GM11168 (cell line): Measurements from ENCODE around the gene SLC25A18.

ENCODE experiments used
- in situ Hi-C: fragments of 300-500 bp; cut with MboI; formaldehyde crosslinking; loops from one replicate; pipeline ENCODE4 v1.12.0; 2022; ENCODE audit warnings: low sequenced_read_pairs; ENCODE audit not compliant: unreplicated experiment

Gene SLC25A18

GRCh38 chr22:17566776-17567175, 3.5 kb downstream of the SLC25A18 start:
- in situ Hi-C loops = no loop called here

- in situ Hi-C loops = no loop called here
These were observed 6.7 kb downstream of the SLC25A18 start for GRCh38 chr22:17569971-17570511.

GRCh38 chr22:17570851-17571631, 7.7 kb downstream of the SLC25A18 start:
- in situ Hi-C loops = no loop called here

- in situ Hi-C loops = no loop called here
These were observed 11.9 kb downstream of the SLC25A18 start for GRCh38 chr22:17575151-17575550.

- in situ Hi-C loops = no loop called here
These were observed 12.4 kb downstream of the SLC25A18 start for GRCh38 chr22:17575681-17576080.

GRCh38 chr22:17576470-17576869, 13.2 kb downstream of the SLC25A18 start:
- in situ Hi-C loops = no loop called here

- in situ Hi-C loops = no loop called here
These were observed 14.9 kb downstream of the SLC25A18 start for GRCh38 chr22:17578136-17578754.

GRCh38 chr22:17579535-17579981, 16.3 kb downstream of the SLC25A18 start:
- in situ Hi-C loops = no loop called here

- in situ Hi-C loops = no loop called here
These were observed 17.2 kb downstream of the SLC25A18 start for GRCh38 chr22:17580441-17581031.

GRCh38 chr22:17581056-17581455, 17.8 kb downstream of the SLC25A18 start:
- in situ Hi-C loops = no loop called here

- in situ Hi-C loops = no loop called here
These were observed 18.3 kb downstream of the SLC25A18 start for GRCh38 chr22:17581631-17582030.

GRCh38 chr22:17583151-17583550, 19.9 kb downstream of the SLC25A18 start:
- in situ Hi-C loops = no loop called here

GRCh38 chr22:17586831-17587440, 23.6 kb downstream of the SLC25A18 start:
- in situ Hi-C loops = no loop called here

- in situ Hi-C loops = no loop called here
These were observed 24.3 kb downstream of the SLC25A18 start for GRCh38 chr22:17587629-17588028.

- in situ Hi-C loops = no loop called here
These were observed 25.3 kb downstream of the SLC25A18 start for GRCh38 chr22:17588606-17589005.

GRCh38 chr22:17589810-17590375, 26.6 kb downstream of the SLC25A18 start:
- in situ Hi-C loops = no loop called here

- in situ Hi-C loops = no loop called here
These were observed 27.3 kb downstream of the SLC25A18 start for GRCh38 chr22:17590586-17590985.

- in situ Hi-C loops = no loop called here
These were observed 28.9 kb downstream of the SLC25A18 start for GRCh38 chr22:17592201-17592600.

- in situ Hi-C loops = no loop called here
These were observed 32.9 kb downstream of the SLC25A18 start for GRCh38 chr22:17596226-17596625.

- in situ Hi-C loops = no loop called here
These were observed 33.9 kb downstream of the SLC25A18 start for GRCh38 chr22:17597217-17597616.
